H1 (cell line): ENCODE measurements around the gene TAF4. TPM values are rescaled to one million over a fixed set of nuclear protein-coding genes. Genes with fewer than 3 reads are reported as not detected.

ENCODE experiments used
- EP300 ChIP-seq, 2 experiments: IDR thresholded peaks; 1 replicate in 1 of 2; 2 replicates in 1 of 2; pipeline ENCODE4 v1.6.1; 2011 to 2012; ENCODE audit warnings: low read depth in 2 of 2, low read length in 2 of 2, mild to moderate bottlenecking in 2 of 2, borderline replicate concordance in 1 of 2, inconsistent platforms in 1 of 2, moderate library complexity in 1 of 2
- HDAC6 ChIP-seq: IDR thresholded peaks from one replicate; pipeline ENCODE4 v1.7.1; 2012; ENCODE audit warnings: low read depth, mild to moderate bottlenecking, inconsistent platforms, low read length, moderate library complexity
- YY1 ChIP-seq: IDR thresholded peaks from 2 replicates; pipeline ENCODE4 v1.6.1; 2011; ENCODE audit warnings: low read depth, mild to moderate bottlenecking, low read length
- polyA plus RNA-seq, 7 experiments: library from polyadenylated mRNA; depleted of rRNA in 3 of 7; stranded (reverse) in 5 of 7; unstranded in 2 of 7; fragments of >200 nt in 5 of 7; fragments of 200-250 nt in 2 of 7; gene quantifications; 1 replicate in 5 of 7; 2 replicates in 1 of 7; 4 replicates in 1 of 7; pipeline versions ENCODE4 v1.2.1 to v1.2.3, GENCODE V29; 2011 to 2013; ENCODE audit warnings: missing spikeins in 2 of 7, mixed read lengths in 2 of 7
- total RNA-seq: library from RNA; stranded (reverse); fragmentation: NEBNext Ultra II Directional; extraction: Animal tissue kit (Norgen Biotek cat#: 25700); gene quantifications from 2 replicates; pipeline ENCODE4 v1.2.1, GENCODE V29; 2021
- TF ChIP-seq, protein P1 (sequence below), 3 experiments: IDR thresholded peaks; 1 replicate in 2 of 3; 2 replicates in 1 of 3; pipeline versions ENCODE4 v1.5.1 to v1.6.1; 2011; ENCODE audit warnings: low read length in 3 of 3, mild to moderate bottlenecking in 3 of 3, inconsistent platforms in 2 of 3, low read depth in 1 of 3, moderate library complexity in 1 of 3; ENCODE audit not compliant: insufficient read depth in 1 of 3; ENCODE audit errors: control extremely low read depth in 1 of 3
- TF ChIP-seq, protein P2 (sequence below): IDR thresholded peaks from 2 replicates; pipeline ENCODE4 v1.6.1; 2012; ENCODE audit warnings: inconsistent platforms

TAF4 gene
- total and polyA plus RNA-seq, 2 of the 8 experiments (the other 6 are each of a cell fraction or from before 2014, with no cell fraction given) = 16.0 to 30.1 TPM

DNA sequence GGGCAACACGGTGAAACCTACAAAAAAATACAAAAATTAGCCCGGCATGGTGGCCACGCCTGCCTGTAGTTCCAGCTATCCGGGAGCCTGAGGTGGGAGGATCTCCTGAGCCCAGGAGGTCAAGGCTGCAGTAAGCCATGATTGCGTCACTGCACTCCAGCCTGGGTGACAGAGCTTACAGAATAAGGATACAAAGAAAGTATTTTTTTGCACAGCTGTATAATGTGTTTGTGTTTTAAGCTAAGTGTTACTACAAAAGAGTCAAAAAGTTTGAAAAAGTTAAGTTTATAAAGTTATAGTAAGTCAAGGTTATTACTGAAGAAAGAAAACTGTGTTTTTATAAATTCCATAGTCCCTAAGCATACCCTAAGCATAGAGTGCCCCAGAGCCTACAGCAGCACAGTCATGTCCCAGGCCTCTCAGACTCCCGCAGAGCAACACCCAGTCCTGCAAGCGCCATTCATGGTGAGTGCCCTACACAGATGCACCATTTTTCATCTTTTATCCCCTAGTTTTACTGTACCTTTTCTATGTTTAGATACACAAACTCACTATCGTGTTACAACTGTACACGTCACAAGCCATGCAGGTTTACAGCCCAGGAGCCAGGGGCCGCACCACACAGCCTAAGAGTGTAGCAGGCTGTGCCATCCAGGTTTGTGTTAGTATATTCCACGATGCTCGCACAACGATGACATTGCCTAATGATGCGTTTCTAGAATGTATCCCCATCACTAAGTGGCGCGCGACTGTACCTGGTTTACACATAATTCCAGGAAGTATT, 22.4 kb downstream of the TAF4 start (continued):
- TF ChIP-seq, protein P1, sequence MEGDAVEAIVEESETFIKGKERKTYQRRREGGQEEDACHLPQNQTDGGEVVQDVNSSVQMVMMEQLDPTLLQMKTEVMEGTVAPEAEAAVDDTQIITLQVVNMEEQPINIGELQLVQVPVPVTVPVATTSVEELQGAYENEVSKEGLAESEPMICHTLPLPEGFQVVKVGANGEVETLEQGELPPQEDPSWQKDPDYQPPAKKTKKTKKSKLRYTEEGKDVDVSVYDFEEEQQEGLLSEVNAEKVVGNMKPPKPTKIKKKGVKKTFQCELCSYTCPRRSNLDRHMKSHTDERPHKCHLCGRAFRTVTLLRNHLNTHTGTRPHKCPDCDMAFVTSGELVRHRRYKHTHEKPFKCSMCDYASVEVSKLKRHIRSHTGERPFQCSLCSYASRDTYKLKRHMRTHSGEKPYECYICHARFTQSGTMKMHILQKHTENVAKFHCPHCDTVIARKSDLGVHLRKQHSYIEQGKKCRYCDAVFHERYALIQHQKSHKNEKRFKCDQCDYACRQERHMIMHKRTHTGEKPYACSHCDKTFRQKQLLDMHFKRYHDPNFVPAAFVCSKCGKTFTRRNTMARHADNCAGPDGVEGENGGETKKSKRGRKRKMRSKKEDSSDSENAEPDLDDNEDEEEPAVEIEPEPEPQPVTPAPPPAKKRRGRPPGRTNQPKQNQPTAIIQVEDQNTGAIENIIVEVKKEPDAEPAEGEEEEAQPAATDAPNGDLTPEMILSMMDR (IDR thresholded peaks at IDR 0.05; ENCODE audit: control extremely low read depth in 1 of 3, insufficient read depth in 1 of 3, low read depth in 1 of 3, low read length in 3 of 3) = no peak
- TF ChIP-seq, protein P2, sequence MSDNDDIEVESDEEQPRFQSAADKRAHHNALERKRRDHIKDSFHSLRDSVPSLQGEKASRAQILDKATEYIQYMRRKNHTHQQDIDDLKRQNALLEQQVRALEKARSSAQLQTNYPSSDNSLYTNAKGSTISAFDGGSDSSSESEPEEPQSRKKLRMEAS = no peak
- TF ChIP-seq EP300 (IDR thresholded peaks at IDR 0.05; ENCODE audit: borderline replicate concordance in 1 of 2, low read depth in 2 of 2, low read length in 2 of 2) (no peak), YY1 (no peak), HDAC6 (no peak)
